HG02571 (cell line): ENCODE measurements around the gene PDE3B.
"Not testable (repeated sequence)": the region's sequence is repeated elsewhere in the genome, so short reads cannot be mapped to it uniquely, and the experiment has no call there.

Experiments
- ATAC-seq: cut with Tn5 transposase; IDR thresholded peaks from one replicate; pipeline ENCODE4 v1.9.1; 2021; ENCODE audit warnings: mild to moderate bottlenecking, moderate library complexity; ENCODE audit not compliant: unreplicated experiment

The PDE3B gene

GRCh38 chr11:14673824-14674405 lies 30.3 kb downstream of the PDE3B start:
- ATAC-seq = no peak

GRCh38 chr11:14676068-14676467 lies 32.5 kb downstream of the PDE3B start:
- no peak for ATAC-seq

GRCh38 chr11:14677146-14677545 lies 33.5 kb downstream of the PDE3B start:
- ATAC-seq = no peak

- no peak for ATAC-seq
These were observed 34.7 kb downstream of the PDE3B start for GRCh38 chr11:14678350-14678749.

- ATAC-seq = no peak
These were observed 36.1 kb downstream of the PDE3B start for GRCh38 chr11:14679662-14680061.

- ATAC-seq = not testable (repeated sequence)
These were observed 40.8 kb downstream of the PDE3B start for GRCh38 chr11:14684234-14684915.

- no peak for ATAC-seq
These were observed 43.9 kb downstream of the PDE3B start for GRCh38 chr11:14687456-14687855.

GRCh38 chr11:14687943-14688627 lies 44.5 kb downstream of the PDE3B start:
- ATAC-seq = no peak

- not testable (repeated sequence) for ATAC-seq
These were observed 52.1 kb downstream of the PDE3B start for GRCh38 chr11:14695656-14696055.

GRCh38 chr11:14698771-14699170 lies 55.2 kb downstream of the PDE3B start:
- no peak for ATAC-seq

GRCh38 chr11:14700593-14700992 lies 57.0 kb downstream of the PDE3B start:
- ATAC-seq = no peak

GRCh38 chr11:14702760-14703159 lies 59.2 kb downstream of the PDE3B start:
- no peak for ATAC-seq

GRCh38 chr11:14703731-14704130 lies 60.1 kb downstream of the PDE3B start:
- ATAC-seq = no peak

GRCh38 chr11:14705067-14705466 lies 61.5 kb downstream of the PDE3B start:
- ATAC-seq = no peak

- ATAC-seq = no peak
These were observed 70.1 kb downstream of the PDE3B start for GRCh38 chr11:14713496-14714244.

GRCh38 chr11:14715669-14716068 lies 72.1 kb downstream of the PDE3B start:
- ATAC-seq = not testable (repeated sequence)

- no peak for ATAC-seq
These were observed 78.9 kb downstream of the PDE3B start for GRCh38 chr11:14722496-14722895.

- no peak for ATAC-seq
These were observed 81.5 kb downstream of the PDE3B start for GRCh38 chr11:14725150-14725549.

GRCh38 chr11:14727215-14727614 lies 83.6 kb downstream of the PDE3B start:
- no peak for ATAC-seq

- ATAC-seq = no peak
These were observed 84.1 kb downstream of the PDE3B start for GRCh38 chr11:14727746-14728145.

GRCh38 chr11:14740539-14740938 lies 96.9 kb downstream of the PDE3B start:
- ATAC-seq = not testable (repeated sequence)
